Uterus (tissue), 2 donors: ENCODE results near the gene AEN.

Source experiments
- POLR2A ChIP-seq, 2 donors: fragments of 450-650 bp; IDR thresholded peaks; one replicate each; pipeline ENCODE4 v1.6.1; 2016; ENCODE audit warnings: antibody characterized with exemption in 2 of 2, mild to moderate bottlenecking in 1 of 2, moderate library complexity in 1 of 2
- TF ChIP-seq, protein P1 (sequence below), 4 experiments: fragments of 200-600 bp in 2 of 4; fragments of 450-650 bp in 2 of 4; sonication (generic) in 2 of 4; IDR thresholded peaks; one replicate each; pipeline ENCODE4 v1.5.1; 2016 to 2019; ENCODE audit warnings: antibody characterized with exemption in 4 of 4, mild to moderate bottlenecking in 2 of 4, moderate library complexity in 1 of 4

GRCh38 chr15:88579322-88579721 lies 41.8 kb upstream of the AEN start:
- TF ChIP-seq, protein P1, sequence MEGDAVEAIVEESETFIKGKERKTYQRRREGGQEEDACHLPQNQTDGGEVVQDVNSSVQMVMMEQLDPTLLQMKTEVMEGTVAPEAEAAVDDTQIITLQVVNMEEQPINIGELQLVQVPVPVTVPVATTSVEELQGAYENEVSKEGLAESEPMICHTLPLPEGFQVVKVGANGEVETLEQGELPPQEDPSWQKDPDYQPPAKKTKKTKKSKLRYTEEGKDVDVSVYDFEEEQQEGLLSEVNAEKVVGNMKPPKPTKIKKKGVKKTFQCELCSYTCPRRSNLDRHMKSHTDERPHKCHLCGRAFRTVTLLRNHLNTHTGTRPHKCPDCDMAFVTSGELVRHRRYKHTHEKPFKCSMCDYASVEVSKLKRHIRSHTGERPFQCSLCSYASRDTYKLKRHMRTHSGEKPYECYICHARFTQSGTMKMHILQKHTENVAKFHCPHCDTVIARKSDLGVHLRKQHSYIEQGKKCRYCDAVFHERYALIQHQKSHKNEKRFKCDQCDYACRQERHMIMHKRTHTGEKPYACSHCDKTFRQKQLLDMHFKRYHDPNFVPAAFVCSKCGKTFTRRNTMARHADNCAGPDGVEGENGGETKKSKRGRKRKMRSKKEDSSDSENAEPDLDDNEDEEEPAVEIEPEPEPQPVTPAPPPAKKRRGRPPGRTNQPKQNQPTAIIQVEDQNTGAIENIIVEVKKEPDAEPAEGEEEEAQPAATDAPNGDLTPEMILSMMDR (IDR thresholded peaks at IDR 0.05): no peak
- TF ChIP-seq POLR2A (IDR thresholded peaks at IDR 0.05): no peak
